Stimulated activated CD8-positive, alpha-beta memory T cell treated with anti-CD3 and anti-CD28 coated beads, Interleukin-2, amount 100 ng/mL, for 1 hour (primary cell): Measurements from ENCODE around the gene FIBP.

Source experiments
- DNase-seq, 2 donors: peaks; one replicate each; pipeline ENCODE4 v3.0.0-alpha.2; 2020; ENCODE audit warnings: low read depth in 2 of 2

Gene FIBP

DNA sequence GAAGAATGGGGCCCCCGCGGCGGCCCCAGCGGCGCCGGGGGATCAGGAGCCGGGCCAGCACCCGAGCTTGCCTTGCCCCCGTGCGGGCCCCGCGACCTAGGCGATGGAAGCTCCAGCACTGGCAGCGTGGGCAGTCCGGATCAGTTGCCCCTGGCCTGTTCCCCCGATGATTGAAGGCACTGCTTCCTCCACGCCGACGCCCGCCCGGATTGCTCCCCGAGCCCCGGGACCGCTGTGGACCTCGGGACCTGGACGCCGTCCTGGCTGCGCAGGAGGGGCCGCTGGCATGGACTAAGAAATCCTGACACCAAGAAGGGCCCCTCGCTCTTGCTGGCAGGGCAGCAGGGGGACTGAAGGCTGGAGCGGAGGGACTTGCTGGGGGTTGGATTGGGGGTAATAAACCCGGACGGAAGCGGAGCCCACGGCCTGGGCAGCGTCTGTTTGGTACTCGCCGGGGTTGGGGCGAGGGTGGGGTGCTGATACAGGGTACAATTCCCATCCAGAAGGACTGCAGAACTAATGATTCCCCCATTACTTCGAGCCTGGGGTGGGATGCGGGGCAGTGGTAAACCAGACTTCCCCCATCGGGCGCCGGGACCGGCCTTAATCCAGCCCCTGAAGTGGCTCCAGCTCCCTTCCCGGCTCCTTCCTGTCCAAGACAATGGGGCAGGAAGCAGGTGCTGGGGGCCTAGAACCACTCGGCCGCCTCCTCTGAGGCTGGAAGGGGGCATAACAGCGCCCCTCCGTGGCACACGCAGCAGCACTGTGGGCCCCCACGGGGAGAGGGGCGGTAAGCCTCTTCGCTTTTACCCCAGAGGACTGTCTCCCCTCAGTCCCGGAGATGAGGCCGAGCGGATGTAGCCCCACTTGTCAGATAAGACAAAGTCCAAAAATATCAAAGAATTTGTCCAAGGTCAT is 3.2 kb upstream of the FIBP start:
- DNase-seq, result no peak

DNA sequence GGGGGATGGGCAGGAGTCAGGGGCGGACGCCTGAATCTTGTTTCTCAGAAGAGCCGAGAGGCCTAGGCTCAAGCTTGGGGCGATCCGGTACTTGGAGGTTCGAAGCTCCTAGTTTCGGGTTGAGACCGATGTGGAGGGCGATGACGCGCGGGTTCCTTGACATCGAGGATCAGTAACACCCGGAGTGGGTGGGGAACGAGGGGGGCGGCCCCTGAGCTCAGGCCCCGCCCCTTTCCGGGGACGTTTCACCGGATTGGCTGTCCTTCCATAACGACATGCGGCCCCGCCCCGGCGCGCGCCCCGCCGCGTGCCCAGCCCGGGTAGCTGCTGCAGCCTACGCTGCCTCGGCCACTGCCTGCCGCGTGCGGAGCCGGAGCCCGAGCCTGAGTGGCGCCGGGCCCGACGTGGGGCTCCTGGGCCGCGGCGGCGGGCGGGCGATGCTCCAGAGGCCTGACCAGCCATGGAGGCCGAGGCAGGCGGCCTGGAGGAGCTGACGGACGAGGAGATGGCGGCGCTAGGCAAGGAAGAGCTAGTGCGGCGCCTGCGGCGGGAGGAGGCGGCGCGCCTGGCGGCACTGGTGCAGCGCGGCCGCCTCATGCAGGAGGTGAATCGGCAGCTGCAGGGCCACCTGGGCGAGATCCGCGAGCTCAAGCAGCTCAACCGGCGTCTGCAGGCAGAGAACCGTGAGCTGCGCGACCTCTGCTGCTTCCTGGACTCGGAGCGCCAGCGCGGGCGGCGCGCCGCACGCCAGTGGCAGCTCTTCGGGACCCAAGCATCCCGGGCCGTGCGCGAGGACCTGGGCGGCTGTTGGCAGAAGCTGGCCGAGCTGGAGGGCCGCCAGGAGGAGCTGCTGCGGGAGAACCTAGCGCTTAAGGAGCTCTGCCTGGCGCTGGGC is 2.3 kb upstream of the FIBP start, which contains the start of gene CCDC85B:
Gene CCDC85B (plus strand): TSS at position 350 of the 895 bp plus-strand sequence. CDS start 111 bp downstream, at position 461.
- peak; percentile 98 for DNase-seq

DNA sequence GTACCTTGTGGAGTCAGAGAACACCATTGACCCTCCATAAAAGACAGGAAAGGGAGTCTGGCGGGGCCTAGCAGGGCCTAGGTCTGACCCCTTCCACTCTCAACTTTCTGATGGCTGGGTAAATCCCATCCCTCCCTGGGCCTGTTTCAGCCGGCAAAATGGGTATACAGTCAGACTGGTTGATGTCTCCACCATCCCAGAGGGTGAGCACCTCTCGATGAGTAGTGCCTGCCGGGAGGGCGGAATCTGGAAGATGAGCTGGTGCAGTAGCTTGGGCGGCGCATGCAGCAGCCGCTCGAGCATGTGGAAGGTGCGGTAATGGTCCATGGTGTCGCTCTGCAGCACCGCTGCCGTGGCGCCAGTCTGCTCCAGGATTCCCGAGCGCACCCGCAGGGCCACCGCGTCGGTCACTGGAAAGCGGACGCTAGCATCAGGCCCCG is 528 bp downstream of the FIBP start:
- no peak for DNase-seq

DNA sequence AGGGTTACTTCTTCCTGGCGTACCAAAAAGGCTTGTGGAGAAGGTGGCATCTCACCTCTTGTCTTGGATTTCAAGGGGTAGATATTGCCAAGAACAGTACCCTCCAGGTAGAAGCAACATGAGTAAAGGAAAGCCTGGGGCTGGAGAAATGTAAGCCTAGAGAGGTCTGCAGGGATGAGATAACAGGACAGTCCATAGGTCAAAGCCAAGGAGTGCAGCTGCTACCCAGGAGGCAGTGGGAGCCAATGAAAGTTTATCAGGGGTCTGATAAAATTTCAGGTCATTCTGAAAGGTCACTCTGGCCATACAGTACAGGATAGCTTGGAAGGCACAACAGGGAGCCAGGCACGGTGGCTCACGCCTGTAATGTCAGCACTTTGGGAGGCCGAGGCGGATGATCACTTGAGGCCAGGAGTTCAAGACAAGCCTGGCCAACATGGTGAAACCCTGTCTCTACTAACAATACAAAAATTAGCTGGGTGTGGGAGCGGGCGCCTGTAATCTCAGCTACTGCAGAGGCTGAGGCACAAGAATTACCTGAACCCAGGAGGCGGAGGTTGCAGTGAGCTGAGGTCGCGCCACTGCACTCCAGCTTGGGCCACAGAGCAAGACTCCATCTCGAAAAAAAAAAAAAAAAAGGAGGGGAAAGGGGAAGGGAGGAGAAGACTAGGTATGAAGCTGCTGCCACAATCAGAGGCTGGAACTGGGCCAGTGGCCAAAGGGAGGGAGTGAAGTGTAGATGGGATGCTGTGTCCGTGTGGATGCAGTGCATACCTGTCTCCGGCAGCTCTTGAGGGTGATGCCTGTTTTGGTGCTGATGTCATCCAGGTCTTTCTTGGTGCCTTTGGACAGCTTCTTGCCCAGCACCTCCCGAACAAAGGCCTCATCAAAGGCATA is 1.2 kb downstream of the FIBP start:
- no peak for DNase-seq

DNA sequence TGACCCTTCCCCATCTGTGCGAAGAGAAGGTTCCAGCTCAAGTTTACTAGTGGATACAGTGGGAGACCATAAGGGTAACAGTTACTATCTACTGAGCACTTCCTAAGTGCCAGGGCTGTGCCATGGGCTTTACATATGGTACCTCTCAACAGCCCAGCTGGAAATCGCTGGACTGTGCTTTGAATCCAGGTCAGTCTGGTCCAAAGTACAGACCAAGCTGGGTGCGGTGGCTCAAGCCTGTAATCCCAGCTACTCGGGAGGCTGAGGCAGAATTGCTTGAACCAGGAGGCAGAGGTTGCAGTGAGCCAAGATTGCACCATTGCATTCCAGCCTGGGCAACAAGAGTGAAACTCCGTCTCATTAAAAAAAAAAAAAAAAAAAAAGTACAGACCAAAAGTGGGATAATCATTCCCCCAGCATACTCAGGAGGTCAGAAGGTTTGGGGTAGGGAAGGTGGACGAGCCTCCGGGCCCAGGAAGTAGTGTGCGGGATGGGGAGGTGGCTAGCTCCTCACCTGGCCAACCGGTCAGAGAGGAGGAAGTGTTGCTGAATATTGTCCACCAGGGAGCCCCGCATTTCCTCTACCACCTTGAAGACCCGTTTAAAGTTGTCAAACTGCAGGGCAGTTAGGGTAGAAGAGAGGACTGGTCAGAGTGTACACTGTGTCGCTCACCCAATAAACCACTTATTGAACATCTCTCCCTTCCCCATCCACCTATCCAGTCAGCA is 2.3 kb downstream of the FIBP start:
- no peak for DNase-seq

DNA sequence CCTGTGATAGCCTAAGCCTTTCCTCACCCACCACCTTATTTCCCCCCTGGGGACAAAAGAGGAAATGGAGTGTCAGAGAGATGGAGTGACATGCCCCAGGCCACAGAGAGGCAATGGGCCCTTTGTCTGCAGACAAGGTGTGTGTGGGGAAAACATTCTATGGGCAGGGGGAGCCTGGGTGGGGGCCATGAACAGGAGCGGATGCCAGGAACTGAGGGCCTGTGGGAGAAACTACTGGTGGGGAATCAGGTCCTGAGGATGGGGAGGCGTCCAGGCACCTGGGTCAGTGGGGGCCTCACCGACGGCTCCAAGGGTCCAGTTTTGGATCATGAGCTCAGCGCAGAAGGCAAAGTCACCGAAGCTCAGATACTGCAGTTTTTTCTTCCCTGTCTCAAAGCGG is 3.0 kb downstream of the FIBP start:
- DNase-seq, result no peak

DNA sequence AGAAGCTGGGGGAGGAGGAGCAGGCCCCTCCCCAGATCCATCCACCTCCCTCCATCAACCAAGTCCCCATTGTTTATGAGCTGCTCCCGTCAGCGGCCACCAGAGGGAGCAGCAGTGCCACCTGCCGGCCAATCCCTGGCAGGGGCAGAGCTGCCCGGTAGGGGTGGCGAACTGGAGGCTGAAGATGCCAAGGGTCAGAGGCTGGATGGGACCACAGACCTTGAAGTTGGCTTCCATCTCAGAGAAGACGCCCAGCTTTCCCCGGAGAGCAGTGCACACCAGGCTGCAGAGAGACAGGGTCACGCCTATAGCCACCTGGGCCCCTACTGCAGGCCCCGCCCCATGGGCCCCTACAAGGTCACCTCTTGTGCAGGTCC is 3.6 kb downstream of the FIBP start:
- DNase-seq, result peak; percentile 62 to 67

DNA sequence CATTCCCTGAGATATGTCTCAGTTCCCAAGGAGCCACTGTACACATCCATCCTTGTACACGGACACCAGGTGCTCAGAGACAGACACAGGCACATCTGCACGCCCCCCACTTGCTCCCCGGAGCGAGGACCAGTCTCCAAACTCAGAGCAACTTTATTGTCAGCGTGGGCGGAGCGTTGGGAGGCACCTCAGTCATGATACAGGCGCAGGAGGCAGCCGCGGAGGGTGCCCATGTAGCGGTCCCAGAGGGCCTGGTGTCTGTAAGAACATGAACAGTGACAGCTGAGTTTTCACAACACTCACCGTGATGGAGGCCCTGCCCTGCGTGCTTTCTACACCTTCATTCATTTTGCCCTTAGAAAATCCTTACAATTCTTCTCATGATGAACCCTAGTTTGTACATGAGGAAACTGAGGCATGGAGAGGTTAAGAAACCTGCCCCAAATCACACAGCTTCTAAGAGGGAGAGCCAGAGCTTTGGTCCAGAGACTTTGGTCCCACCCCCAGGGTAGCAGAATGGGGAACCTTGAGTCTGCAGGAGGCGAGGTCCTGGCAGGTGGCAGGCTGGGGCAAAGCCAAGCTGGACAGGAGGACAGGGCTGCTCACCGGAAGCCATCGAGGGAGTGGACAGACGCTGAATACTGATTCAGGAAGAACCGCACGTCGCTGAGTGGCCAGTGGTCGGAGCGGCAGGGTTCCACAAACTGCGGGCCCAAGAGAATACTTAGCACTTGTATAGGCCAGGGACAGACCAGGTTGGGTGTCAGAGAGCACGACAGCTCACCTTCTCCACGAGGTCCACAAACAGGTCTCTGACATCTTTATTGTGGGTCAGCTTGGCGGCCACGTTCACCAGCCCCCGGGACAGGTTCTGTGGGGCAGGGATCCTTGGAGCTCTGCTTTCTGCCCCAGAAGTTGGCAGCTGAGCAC is 4.2 kb downstream of the FIBP start:
- DNase-seq, result no peak

DNA sequence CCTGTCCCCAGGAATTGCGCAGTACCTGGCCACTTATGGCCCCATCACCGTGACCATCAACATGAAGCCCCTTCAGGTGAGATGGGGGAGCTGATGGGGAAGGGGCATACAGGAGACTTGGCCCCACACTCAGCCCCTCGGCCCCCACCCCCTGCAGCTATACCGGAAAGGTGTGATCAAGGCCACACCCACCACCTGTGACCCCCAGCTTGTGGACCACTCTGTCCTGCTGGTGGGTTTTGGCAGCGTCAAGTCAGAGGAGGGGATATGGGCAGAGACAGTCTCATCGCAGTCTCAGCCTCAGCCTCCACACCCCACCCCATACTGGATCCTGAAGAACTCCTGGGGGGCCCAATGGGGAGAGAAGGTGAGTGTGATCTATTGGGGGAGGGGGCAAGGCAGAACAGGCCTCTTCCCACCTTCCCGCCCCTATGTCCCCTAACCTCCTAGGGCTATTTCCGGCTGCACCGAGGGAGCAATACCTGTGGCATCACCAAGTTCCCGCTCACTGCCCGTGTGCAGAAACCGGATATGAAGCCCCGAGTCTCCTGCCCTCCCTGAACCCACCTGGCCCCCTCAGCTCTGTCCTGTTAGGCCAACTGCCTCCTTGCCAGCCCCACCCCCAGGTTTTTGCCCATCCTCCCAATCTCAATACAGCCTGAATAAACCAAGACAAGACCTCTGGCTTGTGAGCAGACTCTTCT is 5.1 kb downstream of the FIBP start:
- no peak for DNase-seq

DNA sequence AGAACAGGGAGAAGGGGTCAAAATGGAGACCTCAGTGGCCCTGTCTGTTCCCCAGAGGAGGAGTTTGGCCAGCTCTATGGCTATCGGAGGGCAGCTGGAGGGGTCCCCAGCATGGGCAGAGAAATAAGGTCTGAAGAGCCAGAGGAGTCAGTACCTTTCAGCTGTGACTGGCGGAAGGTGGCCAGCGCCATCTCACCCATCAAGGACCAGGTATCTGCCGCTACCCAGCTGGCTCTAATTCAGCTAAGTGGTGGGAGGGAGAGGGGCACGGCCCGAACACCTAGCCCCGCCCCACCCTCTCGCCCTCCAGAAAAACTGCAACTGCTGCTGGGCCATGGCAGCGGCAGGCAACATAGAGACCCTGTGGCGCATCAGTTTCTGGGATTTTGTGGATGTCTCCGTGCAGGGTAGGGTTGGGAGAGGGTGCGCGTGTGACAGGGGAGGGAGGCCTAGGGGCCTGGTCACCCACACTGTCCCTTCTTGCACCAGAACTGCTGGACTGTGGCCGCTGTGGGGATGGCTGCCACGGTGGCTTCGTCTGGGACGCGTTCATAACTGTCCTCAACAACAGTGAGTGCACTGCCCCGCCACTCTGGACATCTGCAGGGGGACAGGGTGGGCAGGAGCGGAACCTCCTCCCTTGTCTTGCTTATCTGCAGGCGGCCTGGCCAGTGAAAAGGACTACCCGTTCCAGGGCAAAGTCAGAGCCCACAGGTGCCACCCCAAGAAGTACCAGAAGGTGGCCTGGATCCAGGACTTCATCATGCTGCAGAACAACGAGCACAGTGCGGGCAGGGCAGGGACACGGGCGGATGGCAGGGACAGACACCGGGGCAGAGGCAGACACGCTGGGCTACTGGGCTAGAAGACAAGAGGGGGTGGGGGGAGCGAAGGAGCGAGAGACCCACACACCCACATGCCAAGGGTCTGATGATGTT is 5.9 kb downstream of the FIBP start:
- DNase-seq, result no peak

DNA sequence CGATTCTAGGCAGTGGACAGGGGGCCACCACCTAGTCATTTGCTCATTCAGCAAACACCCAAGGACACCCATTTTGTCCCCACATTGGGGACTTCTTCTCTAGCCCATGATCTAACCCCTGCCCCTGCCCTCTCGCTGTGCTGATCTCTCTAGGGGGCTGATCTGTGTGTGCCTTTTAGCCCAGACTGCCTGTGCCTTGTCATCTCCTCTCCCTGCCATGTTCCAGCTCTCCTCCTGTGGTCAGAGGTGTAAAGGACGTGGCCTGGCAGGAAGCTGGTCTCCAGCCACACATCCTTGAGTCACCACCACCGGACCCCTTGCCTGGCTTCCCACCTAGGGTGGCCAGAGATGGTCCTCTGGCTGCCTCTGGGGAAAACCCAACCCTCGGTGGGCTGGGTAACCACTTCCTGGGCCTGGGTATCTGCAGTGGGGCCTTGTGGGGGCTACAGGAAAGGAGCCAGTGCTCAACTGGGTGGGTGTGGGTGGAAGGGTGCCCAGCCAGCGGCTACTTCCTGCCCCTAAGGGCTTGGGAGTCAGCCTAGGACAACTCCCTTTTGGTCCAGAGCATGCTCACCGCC is 7.3 kb downstream of the FIBP start:
- no peak for DNase-seq

DNA sequence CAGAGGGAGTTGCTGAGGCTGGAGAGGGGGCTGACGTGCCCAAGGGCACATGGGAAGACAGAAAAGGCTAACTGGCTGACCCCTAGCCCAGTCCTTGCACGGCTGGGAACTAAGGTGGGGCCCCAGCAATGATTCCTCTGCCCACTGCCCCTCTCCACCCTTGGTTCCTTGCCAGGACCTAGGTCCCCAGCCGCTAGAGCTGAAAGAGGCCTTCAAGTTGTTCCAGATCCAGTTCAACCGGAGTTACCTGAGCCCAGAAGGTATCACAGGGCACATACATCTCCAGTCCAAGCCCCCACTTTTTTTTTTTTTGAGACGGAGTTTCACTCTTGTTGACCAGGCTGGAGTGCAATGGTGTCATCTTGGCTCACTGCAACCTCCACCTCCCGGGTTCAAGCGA is 8.2 kb downstream of the FIBP start:
- no peak for DNase-seq

DNA sequence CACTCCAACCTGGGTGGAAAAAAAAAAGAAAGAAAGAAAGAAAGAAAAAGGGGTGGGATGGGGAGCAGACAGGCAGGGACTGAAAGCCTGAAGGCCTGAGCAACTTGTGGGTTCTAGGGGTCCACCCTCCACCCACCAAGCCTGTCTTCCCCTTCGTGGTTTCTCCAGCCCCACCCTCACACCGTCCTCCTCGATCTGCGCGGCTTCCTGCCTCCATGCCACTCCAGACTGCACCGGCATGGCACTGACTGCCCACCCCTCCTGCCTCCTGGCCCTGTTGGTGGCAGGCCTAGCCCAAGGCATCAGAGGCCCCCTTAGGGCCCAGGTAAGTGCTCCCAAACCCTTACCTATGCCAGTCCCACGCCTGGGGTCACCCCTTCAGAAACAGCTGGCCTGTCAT is 8.7 kb downstream of the FIBP start, which contains the start of gene CTSW:
Gene CTSW (plus strand): TSS at position 221 of the 400 bp plus-strand sequence. CDS start 18 bp downstream, at position 239.
- DNase-seq, result no peak

DNA sequence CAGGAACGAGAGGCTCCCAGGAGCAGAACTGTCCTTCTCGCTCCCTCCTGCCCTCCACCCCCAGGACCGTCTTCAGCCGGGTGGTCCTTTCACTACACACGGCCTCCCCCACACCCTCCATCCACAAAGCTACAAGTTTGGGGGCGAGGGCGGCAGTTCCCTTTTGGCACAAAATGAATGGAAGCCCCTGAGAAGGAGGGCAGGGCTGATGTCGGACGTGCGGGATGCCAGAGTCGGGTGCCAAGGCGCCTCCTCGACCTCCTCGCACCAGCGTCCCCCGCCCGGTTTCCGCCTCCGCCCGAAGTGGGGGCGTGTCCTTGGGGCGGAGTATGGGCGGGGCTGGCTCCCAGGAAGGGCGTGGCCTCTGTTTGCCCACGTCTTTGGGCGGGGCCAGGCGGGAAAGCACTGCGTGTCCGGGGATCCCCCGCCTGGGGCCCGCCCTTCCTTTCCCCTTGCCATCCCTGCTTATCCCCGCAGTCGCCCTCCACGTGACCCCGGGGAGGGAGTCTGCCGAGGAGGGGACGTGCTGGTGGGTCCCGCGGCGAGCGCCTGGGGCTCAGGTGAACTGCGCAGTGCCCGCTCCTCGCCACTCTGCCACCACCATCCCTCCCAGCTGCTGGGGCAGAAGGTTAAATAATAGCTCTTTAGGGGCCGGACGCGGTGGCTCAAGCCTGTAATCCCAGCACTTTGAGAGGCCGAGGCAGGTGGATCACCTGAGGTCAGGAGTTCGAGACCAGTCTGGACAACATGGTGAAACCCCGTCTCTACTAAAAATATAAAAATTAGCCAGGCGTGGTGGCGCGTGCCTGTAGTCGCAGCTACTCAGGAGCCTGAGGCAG is 14.7 kb downstream of the FIBP start:
- peak; percentile 95 to 97 for DNase-seq

DNA sequence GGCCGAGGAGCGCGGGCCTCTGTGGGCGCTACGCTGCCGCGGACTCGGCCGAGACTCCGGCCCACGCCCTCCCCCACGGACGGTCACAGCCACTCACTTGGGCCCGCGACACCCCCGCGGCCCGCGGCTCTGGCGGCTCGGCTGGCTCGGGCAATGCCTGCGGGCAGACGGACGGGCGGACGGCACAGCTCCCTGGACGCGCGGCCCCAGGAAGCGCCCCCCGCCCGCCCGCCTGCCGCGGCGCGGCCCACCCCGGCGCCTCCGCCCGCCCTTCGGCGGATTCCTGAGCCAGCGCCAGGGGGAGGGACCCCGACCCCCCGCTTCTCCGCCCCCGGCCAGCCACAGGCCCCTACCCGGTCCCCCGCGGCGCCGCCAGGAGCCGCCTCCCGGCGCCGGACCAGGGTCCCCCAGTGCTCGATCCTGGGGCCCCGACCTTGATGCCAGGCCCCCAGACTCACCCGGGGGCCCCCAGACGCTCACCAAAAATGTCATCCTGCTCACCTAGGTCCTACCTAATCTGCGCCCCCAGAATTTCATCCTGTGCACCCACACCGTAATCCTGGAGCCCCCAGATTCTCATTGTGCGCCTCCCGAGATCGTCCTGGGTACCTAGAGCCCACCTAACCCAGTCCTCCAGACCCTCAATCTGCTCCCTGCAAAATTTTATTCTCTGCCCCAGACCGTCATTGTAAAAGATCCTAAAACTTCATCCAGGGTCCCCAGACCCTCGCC is 15.5 kb downstream of the FIBP start, which contains the start of gene EFEMP2:
Gene EFEMP2 (minus strand): TSS at position 215 of the 732 bp plus-strand sequence. CDS start 446 bp downstream, outside the sequence.
- no peak for DNase-seq
